Sigmoid colon (tissue), 4 donors: ENCODE data around the gene MTR.

Experiments used
- CTCF ChIP-seq, 4 experiments: fragments of 450-650 bp in 3 of 4; fragments of 200-600 bp in 1 of 4; IDR thresholded peaks; one replicate each; pipeline ENCODE4 v1.5.1; 2016 to 2019; ENCODE audit warnings: antibody characterized with exemption in 4 of 4, mild to moderate bottlenecking in 3 of 4, moderate library complexity in 2 of 4
- EP300 ChIP-seq, 4 donors: sonication (generic); formaldehyde crosslinking; IDR thresholded peaks; one replicate each; pipeline ENCODE4 v1.6.1; 2017; ENCODE audit warnings: antibody characterized with exemption in 4 of 4

- TF ChIP-seq CTCF (IDR thresholded peaks at IDR 0.05), result no peak
- no peak for TF ChIP-seq EP300 (IDR thresholded peaks at IDR 0.05)
These were observed 126.5 kb downstream of the MTR start for GRCh38 chr1:236921610-236922009.
